Activated T-helper 1 cell treated with Interleukin-2 at 50 U/mL for 16 hours (primary cell): ENCODE data around the gene FAM131B.

Source experiments
- DNase-seq: peaks from one replicate; pipeline ENCODE4 v3.0.0-alpha.2; 2020; ENCODE audit warnings: low read depth

Gene FAM131B

GRCh38 chr7:143322760-143323633 is 39.5 kb downstream of the FAM131B start:
- DNase-seq, result no peak

GRCh38 chr7:143321734-143322133 is 40.8 kb downstream of the FAM131B start:
- DNase-seq, result no peak

- no peak for DNase-seq
Measured at GRCh38 chr7:143321242-143321641, 41.3 kb downstream of the FAM131B start.

GRCh38 chr7:143320620-143321019 is 41.9 kb downstream of the FAM131B start:
- no peak for DNase-seq

- no peak for DNase-seq
Measured at GRCh38 chr7:143318661-143319060, 43.9 kb downstream of the FAM131B start.

GRCh38 chr7:143316492-143316891 is 46.0 kb downstream of the FAM131B start:
- no peak for DNase-seq

- DNase-seq, result no peak
Measured at GRCh38 chr7:143315776-143316175, 46.7 kb downstream of the FAM131B start, which contains the start of gene CLCN1. CLCN1 (plus strand) TSS chr7:143316111; CDS start chr7:143316213, 102 bp downstream.

- DNase-seq, result no peak
Measured at GRCh38 chr7:143314127-143314526, 48.4 kb downstream of the FAM131B start.

- no peak for DNase-seq
Measured at GRCh38 chr7:143308632-143309031, 53.9 kb downstream of the FAM131B start.

- DNase-seq, result peak; percentile 40
Measured at GRCh38 chr7:143305423-143306070, 57.0 kb downstream of the FAM131B start.

GRCh38 chr7:143304938-143305337 is 57.6 kb downstream of the FAM131B start:
- no peak for DNase-seq

- no peak for DNase-seq
Measured at GRCh38 chr7:143303733-143304132, 58.8 kb downstream of the FAM131B start.
